ENCODE data around the gene CSNK1A1.
"Not testable (repeated sequence)": the region's sequence is repeated elsewhere in the genome, so short reads cannot be mapped to it uniquely, and the experiment has no call there.

The CSNK1A1 gene

DNA sequence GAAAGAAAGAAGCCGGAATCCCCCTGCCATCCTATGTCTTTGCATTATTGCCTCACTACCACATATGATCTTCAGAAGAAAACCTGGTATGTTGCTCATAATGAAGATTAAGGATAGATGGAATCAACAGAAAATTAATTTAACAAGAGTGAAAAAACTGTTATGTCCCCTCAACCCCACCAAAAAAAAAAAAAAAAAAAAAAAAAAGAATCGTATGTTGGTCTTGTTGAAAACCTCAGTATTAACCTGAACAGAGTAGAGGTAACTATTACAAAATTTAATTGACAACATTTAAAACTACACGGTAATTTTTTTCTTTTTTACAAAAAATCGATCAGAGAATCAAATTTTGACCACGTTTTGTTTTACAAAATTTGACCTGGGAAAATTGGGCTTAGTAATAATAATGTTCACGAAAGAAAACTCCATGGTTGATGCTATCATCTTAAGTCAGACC, 827 bp upstream of the CSNK1A1 start:
- no peak for TF ChIP-seq ZNF274 (IDR thresholded peaks at IDR 0.05; ENCODE audit: low read depth, low read length)
- peak overlapping the region; percentile 70 for H3K4me3 ChIP-seq (ENCODE audit: low read length)

DNA sequence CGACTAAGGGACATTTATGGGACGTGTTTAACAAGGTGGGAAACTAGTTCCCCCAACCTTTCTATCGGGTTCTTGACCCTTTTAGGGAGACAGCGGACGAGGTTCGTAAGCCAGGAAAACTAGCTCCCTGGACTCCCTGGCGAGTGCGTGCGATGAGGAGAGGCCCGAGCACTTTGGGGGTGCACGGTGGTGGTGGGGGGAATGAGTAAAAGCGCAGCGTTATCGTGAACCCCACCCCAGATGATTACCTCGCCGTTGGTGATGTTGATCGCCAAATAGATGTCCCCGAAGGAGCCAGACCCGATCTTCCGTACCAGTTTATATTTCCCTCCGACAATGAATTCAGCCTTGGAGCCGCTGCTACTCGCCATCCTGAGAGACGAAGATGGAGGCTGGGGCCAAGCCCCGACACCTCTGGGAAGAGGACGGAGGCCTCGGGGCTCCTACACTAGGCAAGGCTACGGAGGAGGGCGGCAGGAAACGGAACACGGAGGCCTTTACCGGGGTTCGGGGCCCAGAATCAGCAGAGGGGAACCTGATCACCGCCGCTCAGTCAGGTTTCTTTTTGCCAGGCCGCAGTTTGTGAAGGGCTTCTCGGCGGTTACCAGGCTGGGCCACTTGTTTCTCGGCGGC, 529 bp downstream of the CSNK1A1 start:
- H3K4me3 ChIP-seq (ENCODE audit: low read length): peak overlapping the region; percentile 97
- no peak for TF ChIP-seq ZNF274 (IDR thresholded peaks at IDR 0.05; ENCODE audit: low read depth, low read length)

GRCh38 chr5:149550268-149550583, 1.0 kb downstream of the CSNK1A1 start:
- no peak for TF ChIP-seq ZNF274 (IDR thresholded peaks at IDR 0.05; ENCODE audit: low read depth, low read length)
- peak overlapping the region; percentile 97 for H3K4me3 ChIP-seq (ENCODE audit: low read length)

- H3K4me3 ChIP-seq (ENCODE audit: low read length): peak overlapping the region; percentile 97
- no peak for TF ChIP-seq ZNF274 (IDR thresholded peaks at IDR 0.05; ENCODE audit: low read depth, low read length)
Observed at GRCh38 chr5:149549461-149550267, 1.6 kb downstream of the CSNK1A1 start.

- no peak overlapping the region for H3K4me3 ChIP-seq (ENCODE audit: low read length)
- no peak for TF ChIP-seq ZNF274 (IDR thresholded peaks at IDR 0.05; ENCODE audit: low read depth, low read length)
Observed at GRCh38 chr5:149546974-149547373, 4.3 kb downstream of the CSNK1A1 start.

DNA sequence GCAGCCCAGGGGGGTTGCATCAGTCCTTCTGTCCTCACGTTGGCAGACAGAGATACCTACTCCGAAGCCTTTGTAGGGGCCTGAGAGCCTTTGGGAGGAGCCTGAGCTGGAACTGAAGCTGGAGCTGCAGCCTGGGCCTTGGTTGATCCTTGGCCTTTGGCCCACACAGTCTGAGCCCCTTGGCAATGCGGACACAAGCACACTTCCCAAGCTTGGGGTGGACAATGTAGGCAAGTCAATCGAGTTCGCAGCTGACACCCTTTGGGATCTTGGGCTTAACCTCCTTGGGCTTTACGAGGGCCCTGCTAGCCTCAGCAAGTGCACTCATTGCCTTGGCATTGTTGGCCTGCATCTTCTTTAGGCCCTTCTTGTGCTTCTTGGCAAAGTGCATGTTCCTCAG, 5.9 kb downstream of the CSNK1A1 start:
- TF ChIP-seq ZNF274 (IDR thresholded peaks at IDR 0.05; ENCODE audit: low read depth, low read length): no peak
- H3K4me3 ChIP-seq (ENCODE audit: low read length): no peak overlapping the region

DNA sequence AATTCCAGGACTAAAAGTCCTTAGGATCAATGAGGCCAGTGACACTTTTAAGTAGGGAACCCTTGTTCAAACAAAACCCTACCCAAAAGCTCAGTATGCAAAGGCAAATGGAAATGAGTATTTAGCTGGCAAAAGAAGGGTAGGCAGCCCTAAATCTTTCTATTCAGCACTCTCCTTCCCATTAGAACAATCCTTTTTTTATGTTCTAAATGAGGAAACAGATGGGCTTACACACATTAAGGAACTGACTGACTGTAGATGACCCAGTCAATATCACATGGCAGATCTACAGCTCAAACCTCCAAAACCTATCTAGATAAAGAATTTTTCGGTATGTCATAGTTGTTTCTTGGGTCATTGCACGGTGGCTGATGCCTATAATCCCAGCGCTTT, 7.2 kb downstream of the CSNK1A1 start:
- no peak overlapping the region for H3K4me3 ChIP-seq (ENCODE audit: low read length)

DNA sequence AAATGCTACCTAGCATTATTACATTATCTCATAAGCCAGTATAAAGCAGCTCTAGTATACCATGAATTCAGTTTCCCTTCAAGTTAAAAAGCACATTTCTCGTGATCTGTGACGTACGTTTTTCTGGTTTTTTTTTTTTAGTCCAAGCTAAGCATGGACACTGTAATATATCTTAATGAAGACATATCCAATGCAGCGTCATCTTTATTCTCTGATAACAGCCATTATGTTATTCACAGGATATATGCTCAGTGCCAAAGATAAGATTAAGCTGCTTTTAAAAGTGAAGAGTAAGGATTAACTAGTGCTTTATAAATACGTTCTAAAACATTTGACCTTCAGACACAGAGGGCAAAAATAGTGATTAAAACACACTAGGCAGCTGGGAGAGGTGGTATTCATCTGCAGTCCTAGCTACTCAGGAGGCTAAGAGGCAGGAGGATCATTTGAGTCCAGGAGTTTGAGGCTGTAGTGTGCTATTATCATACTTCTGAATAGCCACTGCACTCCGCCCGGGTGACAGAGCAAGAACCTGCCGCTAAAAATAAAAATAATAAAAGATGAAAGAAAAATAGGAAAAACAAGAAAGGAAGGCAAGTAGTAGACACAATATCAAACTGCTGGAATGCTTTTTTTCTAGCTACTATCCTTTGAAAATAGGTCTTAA, 7.7 kb downstream of the CSNK1A1 start:
- TF ChIP-seq ZNF274 (IDR thresholded peaks at IDR 0.05; ENCODE audit: low read depth, low read length): no peak
- no peak overlapping the region for H3K4me3 ChIP-seq (ENCODE audit: low read length)

More for the DNA sequence above, 7.2 kb downstream of the CSNK1A1 start:
- no peak for TF ChIP-seq ZNF274 (IDR thresholded peaks at IDR 0.05; ENCODE audit: low read depth, low read length)

DNA sequence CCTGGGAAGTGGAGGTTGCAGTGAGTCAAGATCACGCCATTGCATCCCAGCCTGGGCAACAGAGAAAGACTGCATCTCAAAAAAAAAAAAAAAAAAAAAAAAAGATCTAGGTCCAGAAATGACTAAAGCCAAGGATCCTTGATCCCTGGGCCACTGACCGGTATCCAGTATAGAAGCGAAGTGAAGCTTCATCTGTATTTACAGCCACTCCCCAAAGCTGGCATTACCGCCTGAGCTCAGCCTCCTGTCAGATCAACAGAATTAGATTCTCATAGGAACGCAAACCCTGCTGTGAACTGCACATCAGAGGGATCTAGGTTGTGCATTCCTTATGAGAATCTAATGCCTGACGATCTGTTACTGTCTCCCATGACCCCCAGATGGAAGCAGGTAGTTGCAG, 9.3 kb downstream of the CSNK1A1 start:
- no peak for TF ChIP-seq ZNF274 (IDR thresholded peaks at IDR 0.05; ENCODE audit: low read depth, low read length)
- H3K4me3 ChIP-seq (ENCODE audit: low read length): no peak overlapping the region

DNA sequence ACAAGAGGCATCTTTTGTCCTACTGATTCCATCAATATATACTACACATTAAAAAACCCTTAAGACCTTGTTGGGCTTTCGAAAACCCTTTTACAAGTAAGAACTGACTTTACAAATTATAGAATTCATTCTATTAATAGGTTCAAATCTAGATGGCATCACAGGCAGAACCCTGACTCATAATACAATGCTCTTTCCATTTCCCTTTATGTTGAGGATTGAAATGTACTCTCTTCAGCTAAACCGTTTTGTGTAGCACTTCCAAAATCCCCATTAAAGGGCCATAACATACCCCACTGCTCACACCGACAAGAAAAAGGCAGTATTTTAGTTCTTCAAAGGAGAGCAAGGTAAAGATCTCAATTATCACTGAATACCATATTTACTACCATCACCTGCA, 11.2 kb downstream of the CSNK1A1 start:
- TF ChIP-seq ZNF274 (IDR thresholded peaks at IDR 0.05; ENCODE audit: low read depth, low read length): no peak
- H3K4me3 ChIP-seq (ENCODE audit: low read length): no peak overlapping the region

DNA sequence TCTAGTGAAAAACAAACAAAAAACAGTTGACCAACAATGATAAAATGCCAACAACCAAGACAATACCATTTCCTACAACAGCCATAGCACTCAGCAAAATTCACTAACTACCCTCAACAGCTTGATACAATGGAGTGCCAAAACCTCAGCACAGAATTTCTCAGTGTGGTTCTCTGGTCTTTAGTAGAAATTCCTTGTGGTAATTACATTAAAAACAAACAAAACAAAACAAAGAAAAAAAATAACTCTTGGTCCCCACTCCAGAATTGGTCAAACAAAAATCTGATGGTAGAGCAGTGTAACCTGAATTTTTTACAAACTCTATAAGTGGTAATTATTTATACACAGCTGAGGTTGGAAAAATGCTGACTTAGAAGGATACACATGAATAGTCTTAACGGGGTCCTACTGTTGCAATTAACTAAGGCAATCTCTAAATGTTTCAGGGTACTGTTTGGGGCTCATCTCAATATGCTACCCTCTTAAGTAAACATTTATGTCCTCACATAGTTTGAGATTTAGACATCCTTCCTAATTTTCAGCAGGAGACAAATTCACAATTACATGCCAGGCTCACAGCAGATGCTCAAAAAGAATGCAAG, 13.8 kb downstream of the CSNK1A1 start:
- no peak for TF ChIP-seq ZNF274 (IDR thresholded peaks at IDR 0.05; ENCODE audit: low read depth, low read length)
- H3K4me3 ChIP-seq (ENCODE audit: low read length): no peak overlapping the region

- H3K4me3 ChIP-seq (ENCODE audit: low read length): not testable (repeated sequence)
Observed at GRCh38 chr5:149535787-149536186, 15.5 kb downstream of the CSNK1A1 start.

- TF ChIP-seq ZNF274 (IDR thresholded peaks at IDR 0.05; ENCODE audit: low read depth, low read length): no peak
- no peak overlapping the region for H3K4me3 ChIP-seq (ENCODE audit: low read length)
Observed at GRCh38 chr5:149532413-149532812, 18.8 kb downstream of the CSNK1A1 start.

DNA sequence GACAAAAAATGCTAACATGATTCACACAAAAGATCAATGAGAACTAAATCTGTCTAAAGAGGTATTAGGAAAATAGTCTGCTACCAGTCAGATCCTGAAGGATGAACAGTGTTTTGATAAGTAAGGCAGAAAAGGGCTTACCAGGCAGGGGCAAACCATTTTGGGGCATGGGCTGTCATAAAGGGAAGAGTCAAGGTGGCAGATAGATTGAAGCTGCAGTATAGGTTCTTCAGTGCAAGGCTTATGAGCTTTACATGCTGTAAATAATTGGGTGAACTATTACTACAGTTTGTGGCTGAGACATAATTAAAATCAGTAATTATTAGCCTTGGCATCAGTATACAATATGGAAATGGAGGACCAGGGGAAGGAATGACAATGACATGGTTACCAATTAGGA, 21.8 kb downstream of the CSNK1A1 start:
- TF ChIP-seq ZNF274 (IDR thresholded peaks at IDR 0.05; ENCODE audit: low read depth, low read length): no peak
- no peak overlapping the region for H3K4me3 ChIP-seq (ENCODE audit: low read length)
